Caco-2 (cell line): ENCODE measurements around the gene INAFM2. TPM values are rescaled to one million over a fixed set of nuclear protein-coding genes. Genes with fewer than 3 reads are reported as not detected.

Source experiments
- BruUV-seq: library from RNA; stranded (reverse); fragments of 400-500 nt; replicated peaks from 2 replicates; lab custom pipeline; 2021; lab: Mats Ljungman, UMichigan
- CTCF ChIA-PET: fragments of 300-600 bp; sonication (Branson Sonifier 250); formaldehyde crosslinking; loops from one replicate; lab custom pipeline; 2022; ENCODE audit warnings: antibody characterized with exemption; lab: Charles Lee
- POLR2A ChIA-PET: fragments of 300-600 bp; sonication (Branson Sonifier 250); formaldehyde crosslinking; loops from one replicate; lab custom pipeline; 2022; ENCODE audit warnings: antibody characterized with exemption; lab: Charles Lee
- DNase-seq, 2 experiments: peaks; one replicate each; pipeline versions ENCODE4 v3.0.0 to v3.0.0-alpha.2; 2020 to 2022
- H3K27me3 ChIP-seq: replicated peaks from 2 replicates; pipeline ENCODE4 v1.6.0; 2011; ENCODE audit warnings: low read length; ENCODE audit not compliant: control insufficient read depth, insufficient read depth
- H3K36me3 ChIP-seq: 2 replicates; pipeline ENCODE4 v1.5.1; 2011; ENCODE audit warnings: low read length; ENCODE audit not compliant: control insufficient read depth, insufficient read depth
- H3K4me1 ChIP-seq: fragments of 250-450 bp; sonication (Bioruptor Pico); 2 replicates; pipeline ENCODE4 v1.5.1; 2020; ENCODE audit warnings: mild to moderate bottlenecking
- H3K4me3 ChIP-seq: 2 replicates; pipeline ENCODE4 v1.5.1; 2011; ENCODE audit warnings: low read depth, mild to moderate bottlenecking, control low read depth, low read length
- H3K9me3 ChIP-seq: fragments of 250-450 bp; sonication (Bioruptor Pico); 2 replicates; pipeline ENCODE4 v1.5.1; 2020; ENCODE audit warnings: mild to moderate bottlenecking, moderate library complexity
- H3K27ac Mint-ChIP-seq: one replicate; pipeline ENCODE4 v1.8.0; 2022; ENCODE audit warnings: mixed read lengths; ENCODE audit not compliant: unreplicated experiment
- H3K27me3 Mint-ChIP-seq: one replicate; pipeline ENCODE4 v1.8.0; 2022; ENCODE audit warnings: mixed read lengths; ENCODE audit not compliant: insufficient read depth, unreplicated experiment
- H3K36me3 Mint-ChIP-seq: one replicate; pipeline ENCODE4 v1.8.0; 2022; ENCODE audit warnings: mild to moderate bottlenecking, mixed read lengths; ENCODE audit not compliant: insufficient read depth, unreplicated experiment
- H3K4me1 Mint-ChIP-seq: one replicate; pipeline ENCODE4 v1.8.0; 2022; ENCODE audit warnings: low read depth, mixed read lengths; ENCODE audit not compliant: unreplicated experiment
- H3K4me3 Mint-ChIP-seq: one replicate; pipeline ENCODE4 v1.8.0; 2022; ENCODE audit warnings: mild to moderate bottlenecking, moderate library complexity, mixed read lengths; ENCODE audit not compliant: unreplicated experiment
- H3K9me3 Mint-ChIP-seq: one replicate; pipeline ENCODE4 v1.8.0; 2022; ENCODE audit warnings: mixed read lengths; ENCODE audit not compliant: unreplicated experiment
- intact Hi-C: fragments of 100-400 bp; cut with micrococcal nuclease; formaldehyde crosslinking; loops from one replicate; pipeline ENCODE4 v1.10.0; 2022; ENCODE audit not compliant: unreplicated experiment
- total RNA-seq: library from RNA; stranded (reverse); gene quantifications from 2 replicates; pipeline ENCODE4 v1.2.3, GENCODE V29; 2022
- TF ChIP-seq, protein P1 (sequence below), 2 experiments: fragments of 200-600 bp in 1 of 2; IDR thresholded peaks; 1 replicate in 1 of 2; 2 replicates in 1 of 2; pipeline versions ENCODE4 v1.5.1 to v1.8.0; 2011 to 2022; ENCODE audit warnings: antibody characterized with exemption in 1 of 2, control low read depth in 1 of 2, inconsistent platforms in 1 of 2, low read depth in 1 of 2, low read length in 1 of 2, mild to moderate bottlenecking in 1 of 2, moderate library complexity in 1 of 2; ENCODE audit not compliant: insufficient read depth in 1 of 2, severe bottlenecking in 1 of 2, unreplicated experiment in 1 of 2

Gene INAFM2
- total RNA-seq, 1 experiment from 2014 or later: 13.4 TPM

GRCh38 chr15:40275523-40275922 lies 48.0 kb upstream of the INAFM2 start:
- intact Hi-C loops: no loop called here
- BruUV-seq: no TSS peak
- DNase-seq: no peak
- Histone ChIP-seq H3K4me3 (no peak overlapping the region), H3K9me3 (no peaks in the 10 kb centered on the region), H3K4me1 (no peaks in the 10 kb centered on the region; the same call in 1 of the 2 replicates), H3K36me3 (no peaks in the 10 kb centered on the region; the same call in 1 of the 2 replicates), H3K27me3 (no peaks in the 10 kb centered on the region)
- TF ChIP-seq, protein P1, sequence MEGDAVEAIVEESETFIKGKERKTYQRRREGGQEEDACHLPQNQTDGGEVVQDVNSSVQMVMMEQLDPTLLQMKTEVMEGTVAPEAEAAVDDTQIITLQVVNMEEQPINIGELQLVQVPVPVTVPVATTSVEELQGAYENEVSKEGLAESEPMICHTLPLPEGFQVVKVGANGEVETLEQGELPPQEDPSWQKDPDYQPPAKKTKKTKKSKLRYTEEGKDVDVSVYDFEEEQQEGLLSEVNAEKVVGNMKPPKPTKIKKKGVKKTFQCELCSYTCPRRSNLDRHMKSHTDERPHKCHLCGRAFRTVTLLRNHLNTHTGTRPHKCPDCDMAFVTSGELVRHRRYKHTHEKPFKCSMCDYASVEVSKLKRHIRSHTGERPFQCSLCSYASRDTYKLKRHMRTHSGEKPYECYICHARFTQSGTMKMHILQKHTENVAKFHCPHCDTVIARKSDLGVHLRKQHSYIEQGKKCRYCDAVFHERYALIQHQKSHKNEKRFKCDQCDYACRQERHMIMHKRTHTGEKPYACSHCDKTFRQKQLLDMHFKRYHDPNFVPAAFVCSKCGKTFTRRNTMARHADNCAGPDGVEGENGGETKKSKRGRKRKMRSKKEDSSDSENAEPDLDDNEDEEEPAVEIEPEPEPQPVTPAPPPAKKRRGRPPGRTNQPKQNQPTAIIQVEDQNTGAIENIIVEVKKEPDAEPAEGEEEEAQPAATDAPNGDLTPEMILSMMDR (IDR thresholded peaks at IDR 0.05; ENCODE audit: insufficient read depth in 1 of 2, low read depth in 1 of 2, low read length in 1 of 2, severe bottlenecking in 1 of 2, unreplicated experiment in 1 of 2): no peak
- Mint-ChIP-seq H3K36me3 (peaks cover 16% of the 10 kb centered on the region), H3K9me3 (no peaks in the 10 kb centered on the region), H3K27me3 (no peaks in the 10 kb centered on the region), H3K4me1 (no peaks in the 10 kb centered on the region), H3K27ac (no peak overlapping the region), H3K4me3 (no peak overlapping the region)
- CTCF ChIA-PET: interaction anchor here (1.0 to 2.2 kb wide), 2 partner anchors 56 to 61 kb away, joined by 4 to 9 read pairs; no protein-coding TSS in a partner anchor
- POLR2A ChIA-PET: no interaction called here

DNA sequence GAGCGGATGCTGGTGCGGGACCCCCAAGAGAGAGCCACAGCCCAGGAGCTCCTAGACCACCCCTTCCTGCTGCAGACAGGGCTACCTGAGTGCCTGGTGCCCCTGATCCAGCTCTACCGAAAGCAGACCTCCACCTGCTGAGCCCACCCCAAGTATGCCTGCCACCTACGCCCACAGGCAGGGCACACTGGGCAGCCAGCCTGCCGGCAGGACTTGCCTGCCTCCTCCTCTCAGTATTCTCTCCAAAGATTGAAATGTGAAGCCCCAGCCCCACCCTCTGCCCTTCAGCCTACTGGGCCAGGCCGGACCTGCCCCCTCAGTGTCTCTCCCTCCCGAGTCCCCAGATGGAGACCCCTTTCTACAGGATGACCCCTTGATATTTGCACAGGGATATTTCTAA lies 47.5 kb upstream of the INAFM2 start:
- TF ChIP-seq, protein P1 (IDR thresholded peaks at IDR 0.05; ENCODE audit: insufficient read depth in 1 of 2, low read depth in 1 of 2, low read length in 1 of 2, severe bottlenecking in 1 of 2, unreplicated experiment in 1 of 2): no peak
- Mint-ChIP-seq H3K4me1 (no peaks in the 10 kb centered on the region), H3K9me3 (no peaks in the 10 kb centered on the region), H3K4me3 (no peak overlapping the region), H3K27ac (no peak overlapping the region), H3K27me3 (no peaks in the 10 kb centered on the region), H3K36me3 (peaks cover 16% of the 10 kb centered on the region)
- no peaks in the 10 kb centered on the region for H3K27me3 ChIP-seq
- intact Hi-C loops: no loop called here
- no TSS peak for BruUV-seq
- no peaks in the 10 kb centered on the region for H3K9me3 ChIP-seq
- no peak overlapping the region for H3K4me3 ChIP-seq
- DNase-seq: no peak
- ChIA-PET CTCF (interaction anchor here (1.1 to 2.2 kb wide), 2 partner anchors 56 to 59 kb away, joined by 3 to 9 read pairs; no protein-coding TSS in a partner anchor), POLR2A (no interaction called here)
- no peaks in the 10 kb centered on the region; the same call in 1 of the 2 replicates for H3K36me3 ChIP-seq
- no peaks in the 10 kb centered on the region; the same call in 1 of the 2 replicates for H3K4me1 ChIP-seq

- no peaks in the 10 kb centered on the region for H3K27me3 Mint-ChIP-seq
- no peak overlapping the region for H3K27ac Mint-ChIP-seq
- TF ChIP-seq, protein P1 (IDR thresholded peaks at IDR 0.05; ENCODE audit: insufficient read depth in 1 of 2, low read depth in 1 of 2, low read length in 1 of 2, severe bottlenecking in 1 of 2, unreplicated experiment in 1 of 2): no peak
- Histone ChIP-seq H3K4me3 (no peak overlapping the region), H3K4me1 (no peaks in the 10 kb centered on the region; the same call in 1 of the 2 replicates), H3K36me3 (no peaks in the 10 kb centered on the region; the same call in 1 of the 2 replicates), H3K27me3 (no peaks in the 10 kb centered on the region), H3K9me3 (no peaks in the 10 kb centered on the region)
- no peak overlapping the region for H3K4me3 Mint-ChIP-seq
- peaks cover 16% of the 10 kb centered on the region for H3K36me3 Mint-ChIP-seq
- BruUV-seq: no TSS peak
- POLR2A ChIA-PET: no interaction called here
- H3K4me1 Mint-ChIP-seq: no peaks in the 10 kb centered on the region
- H3K9me3 Mint-ChIP-seq: no peaks in the 10 kb centered on the region
- CTCF ChIA-PET: interaction anchor here (1.1 kb wide), 1 partner anchor 59 kb away, joined by 3 read pairs; no protein-coding TSS in a partner anchor
- DNase-seq: no peak
- intact Hi-C loops: no loop called here
These were observed 46.6 kb upstream of the INAFM2 start for GRCh38 chr15:40276927-40277326.
